HepG2 (cell line): Measurements from ENCODE around the gene RTP2. TPM values are rescaled to one million over a fixed set of nuclear protein-coding genes. Genes with fewer than 3 reads are reported as not detected.

ENCODE experiments used
- CREM ChIP-seq, 2 experiments: sonication (generic) in 1 of 2; formaldehyde crosslinking in 1 of 2; IDR thresholded peaks; 2 replicates each; pipeline versions ENCODE4 v1.4.0 to v1.6.1; 2016 to 2020; ENCODE audit warnings: antibody characterized with exemption in 1 of 2, mild to moderate bottlenecking in 1 of 2, missing genetic modification reagents in 1 of 2
- DRAP1 ChIP-seq: IDR thresholded peaks from 2 replicates; pipeline ENCODE4 v1.6.1; 2016; ENCODE audit warnings: missing genetic modification reagents, missing compliant biosample characterization
- ETV5 ChIP-seq: IDR thresholded peaks from 2 replicates; pipeline ENCODE4 v1.6.1; 2018; ENCODE audit warnings: missing biosample characterization, missing genetic modification reagents, inconsistent platforms, borderline replicate concordance
- NFKBIZ ChIP-seq: IDR thresholded peaks from 2 replicates; pipeline ENCODE4 v1.6.1; 2018; ENCODE audit warnings: missing genetic modification reagents, missing compliant biosample characterization
- NR2F6 ChIP-seq, 2 experiments: IDR thresholded peaks; 2 replicates each; pipeline ENCODE4 v1.6.1; 2016; ENCODE audit warnings: antibody characterized with exemption in 1 of 2, mild to moderate bottlenecking in 1 of 2
- RFX5 ChIP-seq: IDR thresholded peaks from 2 replicates; pipeline ENCODE4 v1.6.1; 2011; ENCODE audit warnings: low read depth, low read length, improper control_type of control experiment
- TAF15 ChIP-seq: fragments of 200-400 bp; formaldehyde crosslinking; IDR thresholded peaks from one replicate; pipeline ENCODE4 v1.6.1; 2018; ENCODE audit warnings: mild to moderate bottlenecking, low read depth, low read length; ENCODE audit not compliant: poor library complexity, severe bottlenecking
- THAP7 ChIP-seq: sonication (generic); formaldehyde crosslinking; IDR thresholded peaks from 2 replicates; pipeline ENCODE4 v1.8.1; 2023; ENCODE audit warnings: mild to moderate bottlenecking, missing genetic modification reagents
- ZBTB7B ChIP-seq: sonication (generic); formaldehyde crosslinking; IDR thresholded peaks from 2 replicates; pipeline ENCODE4 v1.4.0; 2020; ENCODE audit warnings: missing genetic modification reagents
- ZNF800 ChIP-seq: sonication (generic); formaldehyde crosslinking; IDR thresholded peaks from 2 replicates; pipeline ENCODE4 v1.4.0; 2020; ENCODE audit warnings: missing genetic modification reagents
- ZSCAN9 ChIP-seq: IDR thresholded peaks from 2 replicates; pipeline ENCODE4 v1.6.1; 2016; ENCODE audit warnings: borderline replicate concordance
- polyA plus RNA-seq, 8 experiments: library from polyadenylated mRNA; depleted of rRNA in 3 of 8; stranded (reverse) in 7 of 8; unstranded in 1 of 8; fragments of >200 nt; fragmentation: Illumina TruSeq in 4 of 8; extraction: Trizol in 4 of 8; gene quantifications; 2 replicates each; pipeline versions ENCODE4 v1.2.1 to v1.2.3, GENCODE V29; 2011 to 2016; ENCODE audit warnings: low read depth in 4 of 8, missing spikeins in 1 of 8, mixed read lengths in 1 of 8; ENCODE audit not compliant: insufficient read depth in 1 of 8
- total RNA-seq, 5 experiments: library from RNA; depleted of rRNA; stranded (reverse); fragments of >200 nt; fragmentation: Illumina TruSeq; extraction: Trizol; gene quantifications; 2 replicates each; pipeline ENCODE4 v1.2.3, GENCODE V29; 2016; ENCODE audit warnings: low read depth in 1 of 5
- TF ChIP-seq, protein P1 (sequence below): sonication (generic); formaldehyde crosslinking; IDR thresholded peaks from 2 replicates; pipeline ENCODE4 v1.5.1; 2020; ENCODE audit warnings: mild to moderate bottlenecking, missing genetic modification reagents, moderate library complexity
- TF ChIP-seq, protein P2 (sequence below): sonication (generic); formaldehyde crosslinking; IDR thresholded peaks from 2 replicates; pipeline ENCODE4 v1.5.0; 2020; ENCODE audit warnings: missing genetic modification reagents
- TF ChIP-seq, protein P3 (sequence below): IDR thresholded peaks from 2 replicates; pipeline ENCODE4 v1.6.1; 2016; ENCODE audit warnings: missing compliant biosample characterization, missing genetic modification reagents, borderline replicate concordance
- TF ChIP-seq, protein P4 (sequence below): sonication (generic); formaldehyde crosslinking; IDR thresholded peaks from 2 replicates; pipeline ENCODE4 v1.4.0; 2020; ENCODE audit warnings: missing genetic modification reagents

RTP2 gene
- total and polyA plus RNA-seq, 2 of the 13 experiments (the other 11 are each of a cell fraction or from before 2014, with no cell fraction given): not detected

DNA sequence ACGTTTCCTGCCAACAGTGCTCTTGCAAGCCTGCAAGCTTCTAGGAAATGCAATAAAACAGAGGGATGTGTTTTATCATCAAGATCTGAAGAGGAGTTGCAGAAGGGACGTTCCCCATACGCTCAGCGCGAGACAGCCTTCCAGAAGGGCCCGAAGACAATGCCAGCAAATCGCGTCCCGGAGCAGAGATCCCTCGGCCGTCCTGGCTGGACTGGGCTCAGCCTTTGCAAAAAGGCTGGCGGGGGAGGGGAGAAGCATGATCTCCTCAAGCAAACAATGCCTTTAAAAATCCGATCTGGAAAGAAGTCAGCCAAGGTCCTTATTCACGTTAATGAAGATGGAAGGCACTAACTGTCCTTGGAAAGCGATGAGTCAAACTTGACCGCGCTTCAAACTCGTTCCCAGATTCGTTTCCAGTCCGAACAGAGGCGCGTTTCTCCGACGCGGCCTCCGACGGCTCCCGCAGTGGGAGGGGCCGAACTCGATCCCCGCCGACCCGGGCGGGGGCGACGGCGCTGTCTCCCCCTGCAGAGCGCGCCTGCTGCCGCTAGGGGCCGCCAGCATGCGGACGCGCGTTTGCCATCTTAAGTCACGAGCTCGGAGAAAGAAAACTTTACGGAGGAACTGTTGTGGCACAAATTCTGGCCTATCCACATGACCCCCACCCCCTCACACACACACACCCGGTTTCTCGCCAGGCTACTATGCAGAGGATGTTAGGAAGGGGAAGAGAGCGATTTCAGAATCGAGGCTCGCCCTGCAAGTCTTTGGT lies 37.4 kb upstream of the RTP2 start (continued):
- TF ChIP-seq, protein P1, sequence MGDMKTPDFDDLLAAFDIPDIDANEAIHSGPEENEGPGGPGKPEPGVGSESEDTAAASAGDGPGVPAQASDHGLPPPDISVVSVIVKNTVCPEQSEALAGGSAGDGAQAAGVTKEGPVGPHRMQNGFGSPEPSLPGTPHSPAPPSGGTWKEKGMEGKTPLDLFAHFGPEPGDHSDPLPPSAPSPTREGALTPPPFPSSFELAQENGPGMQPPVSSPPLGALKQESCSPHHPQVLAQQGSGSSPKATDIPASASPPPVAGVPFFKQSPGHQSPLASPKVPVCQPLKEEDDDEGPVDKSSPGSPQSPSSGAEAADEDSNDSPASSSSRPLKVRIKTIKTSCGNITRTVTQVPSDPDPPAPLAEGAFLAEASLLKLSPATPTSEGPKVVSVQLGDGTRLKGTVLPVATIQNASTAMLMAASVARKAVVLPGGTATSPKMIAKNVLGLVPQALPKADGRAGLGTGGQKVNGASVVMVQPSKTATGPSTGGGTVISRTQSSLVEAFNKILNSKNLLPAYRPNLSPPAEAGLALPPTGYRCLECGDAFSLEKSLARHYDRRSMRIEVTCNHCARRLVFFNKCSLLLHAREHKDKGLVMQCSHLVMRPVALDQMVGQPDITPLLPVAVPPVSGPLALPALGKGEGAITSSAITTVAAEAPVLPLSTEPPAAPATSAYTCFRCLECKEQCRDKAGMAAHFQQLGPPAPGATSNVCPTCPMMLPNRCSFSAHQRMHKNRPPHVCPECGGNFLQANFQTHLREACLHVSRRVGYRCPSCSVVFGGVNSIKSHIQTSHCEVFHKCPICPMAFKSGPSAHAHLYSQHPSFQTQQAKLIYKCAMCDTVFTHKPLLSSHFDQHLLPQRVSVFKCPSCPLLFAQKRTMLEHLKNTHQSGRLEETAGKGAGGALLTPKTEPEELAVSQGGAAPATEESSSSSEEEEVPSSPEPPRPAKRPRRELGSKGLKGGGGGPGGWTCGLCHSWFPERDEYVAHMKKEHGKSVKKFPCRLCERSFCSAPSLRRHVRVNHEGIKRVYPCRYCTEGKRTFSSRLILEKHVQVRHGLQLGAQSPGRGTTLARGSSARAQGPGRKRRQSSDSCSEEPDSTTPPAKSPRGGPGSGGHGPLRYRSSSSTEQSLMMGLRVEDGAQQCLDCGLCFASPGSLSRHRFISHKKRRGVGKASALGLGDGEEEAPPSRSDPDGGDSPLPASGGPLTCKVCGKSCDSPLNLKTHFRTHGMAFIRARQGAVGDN: peak; percentile 87
- no peak for TF ChIP-seq NR2F6 (IDR thresholded peaks at IDR 0.05)
- TF ChIP-seq NR2F6 (CRISPR knock-in tag; IDR thresholded peaks at IDR 0.05): peak; percentile 17; the same call in 1 of the 2 replicates
- no peak for TF ChIP-seq ZNF800 (CRISPR knock-in tag)
- TF ChIP-seq, protein P2, sequence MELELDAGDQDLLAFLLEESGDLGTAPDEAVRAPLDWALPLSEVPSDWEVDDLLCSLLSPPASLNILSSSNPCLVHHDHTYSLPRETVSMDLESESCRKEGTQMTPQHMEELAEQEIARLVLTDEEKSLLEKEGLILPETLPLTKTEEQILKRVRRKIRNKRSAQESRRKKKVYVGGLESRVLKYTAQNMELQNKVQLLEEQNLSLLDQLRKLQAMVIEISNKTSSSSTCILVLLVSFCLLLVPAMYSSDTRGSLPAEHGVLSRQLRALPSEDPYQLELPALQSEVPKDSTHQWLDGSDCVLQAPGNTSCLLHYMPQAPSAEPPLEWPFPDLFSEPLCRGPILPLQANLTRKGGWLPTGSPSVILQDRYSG (CRISPR knock-in tag): no peak
- TF ChIP-seq NFKBIZ: no peak
- TF ChIP-seq THAP7 (CRISPR knock-in tag): no peak
- TF ChIP-seq CREM (IDR thresholded peaks at IDR 0.05): no peak
- TF ChIP-seq CREM (CRISPR knock-in tag; IDR thresholded peaks at IDR 0.05): no peak
- no peak for TF ChIP-seq DRAP1
- peak; percentile 58 for TF ChIP-seq TAF15
- no peak; the same call in 1 of the 2 replicates for TF ChIP-seq ZSCAN9
- TF ChIP-seq ETV5: 0 out of 2 replicates have a peak, but pooled peaks have one; percentile 16
- TF ChIP-seq RFX5: no peak
- TF ChIP-seq, protein P3, sequence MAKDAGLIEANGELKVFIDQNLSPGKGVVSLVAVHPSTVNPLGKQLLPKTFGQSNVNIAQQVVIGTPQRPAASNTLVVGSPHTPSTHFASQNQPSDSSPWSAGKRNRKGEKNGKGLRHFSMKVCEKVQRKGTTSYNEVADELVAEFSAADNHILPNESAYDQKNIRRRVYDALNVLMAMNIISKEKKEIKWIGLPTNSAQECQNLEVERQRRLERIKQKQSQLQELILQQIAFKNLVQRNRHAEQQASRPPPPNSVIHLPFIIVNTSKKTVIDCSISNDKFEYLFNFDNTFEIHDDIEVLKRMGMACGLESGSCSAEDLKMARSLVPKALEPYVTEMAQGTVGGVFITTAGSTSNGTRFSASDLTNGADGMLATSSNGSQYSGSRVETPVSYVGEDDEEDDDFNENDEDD: peak; percentile 26; the same call in 1 of the 2 replicates
- TF ChIP-seq, protein P4, sequence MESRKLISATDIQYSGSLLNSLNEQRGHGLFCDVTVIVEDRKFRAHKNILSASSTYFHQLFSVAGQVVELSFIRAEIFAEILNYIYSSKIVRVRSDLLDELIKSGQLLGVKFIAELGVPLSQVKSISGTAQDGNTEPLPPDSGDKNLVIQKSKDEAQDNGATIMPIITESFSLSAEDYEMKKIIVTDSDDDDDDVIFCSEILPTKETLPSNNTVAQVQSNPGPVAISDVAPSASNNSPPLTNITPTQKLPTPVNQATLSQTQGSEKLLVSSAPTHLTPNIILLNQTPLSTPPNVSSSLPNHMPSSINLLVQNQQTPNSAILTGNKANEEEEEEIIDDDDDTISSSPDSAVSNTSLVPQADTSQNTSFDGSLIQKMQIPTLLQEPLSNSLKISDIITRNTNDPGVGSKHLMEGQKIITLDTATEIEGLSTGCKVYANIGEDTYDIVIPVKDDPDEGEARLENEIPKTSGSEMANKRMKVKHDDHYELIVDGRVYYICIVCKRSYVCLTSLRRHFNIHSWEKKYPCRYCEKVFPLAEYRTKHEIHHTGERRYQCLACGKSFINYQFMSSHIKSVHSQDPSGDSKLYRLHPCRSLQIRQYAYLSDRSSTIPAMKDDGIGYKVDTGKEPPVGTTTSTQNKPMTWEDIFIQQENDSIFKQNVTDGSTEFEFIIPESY: peak; percentile 60; the same call in 1 of the 2 replicates
- TF ChIP-seq ZBTB7B: peak; percentile 51; the same call in 1 of the 2 replicates
